AML-193 (cell line): Measurements from ENCODE around the gene FILIP1L.

Experiments used
- DNase-seq, 2 experiments: peaks; one replicate each; lab custom pipeline; 2025; lab: John Stamatoyannopoulos, UW

The FILIP1L gene

GRCh38 chr3:99921986-99922385 is 192.3 kb downstream of the FILIP1L start:
- DNase-seq, result no peak

- DNase-seq, result no peak
Measured at GRCh38 chr3:99921377-99921695, 193.0 kb downstream of the FILIP1L start.

- DNase-seq, result peak; percentile 14 to 16
Measured at GRCh38 chr3:99920481-99921376, 193.6 kb downstream of the FILIP1L start.

DNA sequence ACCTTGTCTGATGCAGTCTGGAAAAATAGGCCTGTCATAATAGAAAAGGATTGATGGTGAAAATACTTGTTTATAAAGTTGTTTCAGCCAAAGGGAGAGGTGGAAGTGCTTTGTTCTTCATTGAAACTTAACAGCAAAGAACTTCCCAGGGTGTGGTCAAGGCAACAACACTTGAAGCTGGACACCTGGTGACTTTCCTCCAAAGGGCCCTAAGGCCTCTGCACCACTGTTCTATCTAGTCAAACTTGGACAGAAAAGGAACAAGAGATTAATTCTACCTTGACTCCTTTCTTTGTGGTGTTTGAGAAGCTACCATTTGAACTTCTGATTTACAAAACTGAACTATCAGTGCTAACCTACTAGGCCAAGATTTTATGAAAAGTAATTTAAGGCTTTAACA is 194.6 kb downstream of the FILIP1L start:
- no peak for DNase-seq

DNA sequence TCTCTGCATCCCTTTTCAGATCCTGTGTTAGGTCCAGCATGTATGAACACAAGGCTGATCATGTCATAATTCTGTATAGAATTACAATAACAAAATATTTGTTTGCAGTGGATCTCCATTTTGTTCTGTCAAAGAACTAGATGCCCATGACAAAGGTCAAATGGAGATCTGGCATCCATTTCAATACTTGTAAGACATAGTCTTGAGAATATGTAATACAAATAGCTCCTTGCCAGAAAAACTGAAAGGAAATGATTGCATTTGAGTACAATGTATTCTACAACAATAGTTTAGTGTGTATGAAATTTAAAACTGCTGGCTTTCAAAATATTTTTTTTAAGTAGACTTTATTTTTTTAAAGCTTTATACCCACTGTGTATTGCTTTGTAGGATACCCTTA is 195.6 kb downstream of the FILIP1L start:
- DNase-seq, result no peak

- no peak for DNase-seq
Measured at GRCh38 chr3:99915906-99916432, 198.3 kb downstream of the FILIP1L start.

DNA sequence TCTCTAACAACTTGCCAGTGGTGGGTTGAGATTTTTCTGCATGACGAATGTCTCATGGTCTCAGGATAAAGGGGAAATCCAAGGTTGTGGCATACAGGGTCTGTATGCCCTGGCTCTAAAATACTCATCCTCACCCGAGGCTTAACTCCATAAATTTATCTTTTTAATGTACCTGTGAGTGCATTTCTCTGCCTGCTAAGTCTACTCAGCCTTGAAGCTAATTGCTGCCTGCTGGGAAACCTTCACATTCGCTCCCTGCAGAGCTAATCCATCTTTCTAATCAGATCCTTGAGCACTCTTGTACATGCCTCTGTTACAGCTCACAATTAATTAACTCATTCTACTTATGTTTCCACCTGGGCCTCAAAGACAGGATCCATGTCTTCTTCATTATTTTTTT is 202.9 kb downstream of the FILIP1L start:
- no peak for DNase-seq

- DNase-seq, result no peak
Measured at GRCh38 chr3:99910752-99911290, 203.5 kb downstream of the FILIP1L start.

GRCh38 chr3:99909714-99910495 is 204.4 kb downstream of the FILIP1L start:
- DNase-seq, result no peak

GRCh38 chr3:99907959-99908544 is 206.2 kb downstream of the FILIP1L start:
- DNase-seq, result no peak

DNA sequence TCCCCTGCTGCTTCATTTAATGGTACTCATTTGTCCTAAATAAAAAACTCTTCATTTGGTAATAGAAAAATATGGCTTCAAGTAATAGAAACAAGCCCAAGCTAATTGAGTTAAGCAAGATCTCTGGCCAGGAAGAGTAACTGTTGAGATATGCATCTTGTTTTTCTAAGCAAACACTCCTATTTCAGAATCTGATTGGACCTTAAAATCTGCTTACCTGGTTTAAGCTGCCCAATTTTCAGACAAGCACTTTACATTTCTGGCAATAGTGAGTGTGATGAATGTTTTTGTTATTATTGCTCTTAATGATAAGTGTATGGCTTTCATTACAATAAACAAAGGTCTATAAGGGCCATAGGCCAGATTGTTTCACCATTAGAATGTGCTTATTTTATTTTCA is 210.4 kb downstream of the FILIP1L start:
- DNase-seq, result no peak

DNA sequence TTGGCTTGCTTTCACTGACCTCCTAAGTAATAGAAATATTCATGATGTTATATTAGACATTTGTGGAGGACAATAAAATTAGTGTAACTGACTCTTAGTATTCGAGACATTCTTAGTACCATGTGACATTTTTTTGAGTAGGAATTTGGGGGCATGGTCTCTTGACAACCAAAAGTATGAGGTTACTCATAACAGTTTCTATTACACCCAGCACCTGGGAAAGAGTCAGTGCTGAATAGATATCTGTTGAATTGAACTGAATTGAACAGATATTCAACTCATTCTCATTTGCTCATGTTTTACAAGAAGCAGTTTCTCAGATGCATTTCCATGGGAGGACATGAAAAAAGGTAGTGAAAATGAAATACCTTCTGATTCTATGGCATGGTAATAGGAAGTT is 212.2 kb downstream of the FILIP1L start:
- DNase-seq, result no peak

DNA sequence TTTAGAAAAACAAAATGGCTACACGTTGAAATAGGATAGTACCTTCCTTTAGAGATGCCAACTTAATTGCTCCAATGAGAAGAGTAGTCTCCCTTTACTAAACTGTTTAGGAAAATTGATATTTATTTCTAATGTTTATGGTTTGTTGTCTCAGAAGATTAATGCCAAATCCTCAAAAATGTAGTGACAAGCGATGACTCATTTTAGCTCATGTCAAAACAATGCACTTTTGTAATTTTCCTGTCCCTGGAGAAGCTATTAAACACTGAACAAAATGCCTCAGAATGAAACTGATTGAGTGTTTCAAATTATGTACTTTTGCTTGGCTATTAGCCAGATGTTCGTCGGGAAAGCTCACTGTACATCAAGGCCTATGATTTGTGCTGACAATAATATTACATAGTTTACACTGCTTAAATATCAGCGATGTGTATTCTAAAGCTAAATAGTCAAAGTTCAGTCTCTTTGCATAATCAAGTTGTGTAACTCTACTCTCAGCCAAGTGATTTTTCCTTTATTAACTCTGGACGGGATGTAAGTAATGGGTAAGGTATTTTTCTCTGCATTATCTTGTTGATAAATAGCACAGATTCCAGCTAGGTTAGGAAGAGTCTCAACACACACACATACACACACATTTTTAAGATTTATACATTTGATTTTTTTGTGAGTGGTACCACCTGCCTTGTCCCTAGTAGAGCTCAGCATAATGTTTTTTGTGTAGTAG is 212.9 kb downstream of the FILIP1L start:
- DNase-seq, result peak; percentile 21 to 35

DNA sequence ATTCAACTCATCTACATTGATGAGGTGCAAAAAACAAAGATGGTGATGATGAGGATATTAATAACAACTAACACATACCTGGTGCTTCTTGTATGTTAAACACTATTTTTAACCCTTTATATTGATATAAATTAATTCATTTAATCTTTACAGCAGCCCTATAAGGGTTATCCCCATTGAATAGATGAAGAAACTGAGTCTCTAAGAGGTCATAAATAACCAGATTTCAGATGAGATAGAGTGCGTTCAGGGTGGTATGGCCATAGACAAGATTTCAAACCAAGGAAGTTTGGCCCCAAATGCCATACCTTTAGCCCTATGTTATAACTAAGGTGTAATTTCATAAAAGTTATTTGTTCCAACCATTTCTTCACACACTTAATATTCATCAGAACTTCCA is 214.1 kb downstream of the FILIP1L start:
- no peak for DNase-seq

GRCh38 chr3:99899603-99900002 is 214.7 kb downstream of the FILIP1L start:
- no peak for DNase-seq

DNA sequence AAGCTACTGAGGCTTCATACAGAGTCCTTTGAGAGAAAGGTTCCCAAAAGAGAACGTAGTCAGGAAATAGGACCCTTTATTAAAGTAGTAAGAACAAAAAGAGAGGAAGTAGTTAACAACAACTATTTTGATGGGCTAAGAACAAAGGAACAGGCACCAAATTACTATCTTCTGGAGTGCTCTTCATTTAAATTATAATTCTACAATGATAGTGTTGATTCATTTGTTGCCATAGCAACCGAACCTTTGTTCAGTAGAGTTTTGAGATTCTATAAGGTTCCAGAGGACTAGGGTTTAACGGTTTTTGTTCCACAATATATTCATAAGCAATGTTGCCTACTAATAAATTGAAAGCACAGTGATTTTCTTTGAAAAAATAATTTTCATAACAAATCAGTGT is 217.8 kb downstream of the FILIP1L start:
- DNase-seq, result peak; percentile 46 to 49

DNA sequence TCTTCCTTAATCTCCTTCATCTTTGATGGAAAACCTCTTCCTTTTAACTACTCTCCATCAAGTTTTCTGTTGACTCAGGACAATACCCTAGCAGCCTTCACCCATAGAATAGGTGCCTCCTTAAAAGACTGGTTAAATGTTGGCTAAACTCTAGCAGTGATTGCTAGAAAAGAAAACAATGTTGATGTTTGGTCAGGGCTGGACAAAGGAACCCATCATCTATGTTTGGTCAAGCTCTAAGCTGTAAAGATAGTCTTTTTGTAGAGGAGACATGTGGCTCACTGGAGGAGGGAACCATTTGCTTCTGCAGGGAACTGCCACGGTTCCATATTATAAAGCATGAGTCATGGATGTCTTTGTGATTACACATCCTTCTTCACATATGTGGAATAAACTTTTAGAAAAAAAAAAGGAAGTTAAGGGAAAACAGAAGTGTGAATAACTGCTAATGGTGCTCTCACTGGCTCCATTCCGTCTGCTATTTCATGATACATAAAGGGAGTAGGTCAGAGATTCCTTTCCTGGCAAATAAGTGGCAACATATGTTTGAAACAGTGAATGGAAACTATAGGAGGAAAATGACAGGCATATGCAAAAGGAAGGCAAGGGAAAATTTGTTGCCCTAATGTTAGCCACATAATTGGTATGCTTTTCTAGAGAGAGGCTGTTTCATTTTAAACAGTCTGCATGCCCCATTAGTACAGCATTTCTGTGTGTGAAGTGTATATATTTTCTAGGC is 218.4 kb downstream of the FILIP1L start:
- peak; percentile 94 to 95 for DNase-seq

DNA sequence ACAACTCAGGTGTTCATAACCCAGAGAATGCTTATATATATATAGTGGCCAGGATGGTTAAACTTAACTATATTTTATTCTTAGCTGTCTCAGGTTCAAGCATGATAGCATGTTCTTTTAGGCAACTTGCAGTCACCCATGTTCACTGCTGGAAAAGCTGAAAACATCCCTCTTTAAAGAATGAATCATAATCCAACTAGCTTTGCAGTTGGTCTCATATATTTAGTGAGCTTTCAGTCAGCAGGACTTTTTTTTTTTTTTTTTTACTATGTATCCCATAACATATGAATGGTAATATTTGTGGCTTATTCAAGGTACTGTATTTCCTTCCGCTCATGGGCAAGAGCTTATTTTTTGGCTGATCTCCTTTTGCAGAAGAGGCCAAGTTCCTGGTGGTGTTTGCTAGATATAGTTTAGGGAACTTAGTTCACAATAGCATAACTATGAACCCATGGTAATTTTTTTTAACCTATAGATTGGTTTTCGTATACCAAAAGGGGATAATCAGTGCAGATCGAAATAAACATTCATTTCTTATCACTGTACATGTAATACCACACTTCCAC is 219.1 kb downstream of the FILIP1L start:
- DNase-seq, result peak; percentile 87 to 92

DNA sequence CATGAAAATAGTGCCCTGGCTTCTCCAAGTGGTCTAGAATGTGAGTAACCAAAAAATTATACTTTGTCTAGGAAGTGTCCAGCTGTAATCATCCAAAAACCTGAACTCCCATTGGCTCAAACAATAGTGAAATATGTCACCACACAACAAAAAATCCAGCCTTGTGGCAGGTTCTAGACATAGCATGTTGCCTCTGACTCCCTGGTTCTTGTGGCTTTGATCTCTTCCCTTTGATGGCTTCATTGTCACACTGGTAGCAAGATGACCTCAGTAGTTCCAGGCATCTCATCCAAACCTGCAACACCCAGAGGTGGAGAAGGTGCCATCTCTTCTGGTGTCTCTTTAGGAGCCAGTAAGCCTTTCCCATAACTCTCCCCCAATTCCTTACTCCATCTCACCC is 222.0 kb downstream of the FILIP1L start:
- no peak for DNase-seq

- DNase-seq, result no peak
Measured at GRCh38 chr3:99891610-99892285, 222.6 kb downstream of the FILIP1L start.
